ENCODE results near the gene PELI3.
A peak's percentile ranks its signal among the peaks of the same experiment; 100 is the strongest.
"Not testable (repeated sequence)": the region's sequence is repeated elsewhere in the genome, so short reads cannot be mapped to it uniquely, and the experiment has no call there.

The PELI3 gene

GRCh38 chr11:66432597-66432996 is 34.1 kb upstream of the PELI3 start:
- Histone ChIP-seq H3K4me3 (ENCODE audit: low read depth, low read length) (no peak overlapping the region), H3K36me3 (replicated peaks) (peaks cover 14% of the 10 kb centered on the region), H3K27ac (no peak overlapping the region), H3K27me3 (replicated peaks) (no peaks in the 10 kb centered on the region)
- DNase-seq, result no peak
- no peak for TF ChIP-seq CTCF (IDR thresholded peaks at IDR 0.05; ENCODE audit: low read depth, low read length, missing control alignments)
- in situ Hi-C loops (cut with HindIII; ENCODE audit: low pct_ligation_motif_present, low sequenced_read_pairs), result no loop called here

GRCh38 chr11:66437979-66438503 is 28.7 kb upstream of the PELI3 start:
- no peak for DNase-seq
- Histone ChIP-seq H3K36me3 (replicated peaks) (peaks cover 14% of the 10 kb centered on the region), H3K4me3 (ENCODE audit: low read depth, low read length) (peak overlapping the region; percentile 92), H3K27me3 (replicated peaks) (no peaks in the 10 kb centered on the region), H3K27ac (peak overlapping the region; percentile 82)
- no peak for TF ChIP-seq CTCF (IDR thresholded peaks at IDR 0.05; ENCODE audit: low read depth, low read length, missing control alignments)
- in situ Hi-C loops (cut with HindIII; ENCODE audit: low pct_ligation_motif_present, low sequenced_read_pairs), result no loop called here

GRCh38 chr11:66438504-66439466 is 27.9 kb upstream of the PELI3 start, which contains the start of gene MRPL11:
Gene MRPL11, minus strand, starts transcription at chr11:66438848. Its CDS starts 94 bp downstream, at chr11:66438754.
- in situ Hi-C loops (cut with HindIII; ENCODE audit: low pct_ligation_motif_present, low sequenced_read_pairs), result no loop called here
- Histone ChIP-seq H3K36me3 (replicated peaks) (peaks cover 14% of the 10 kb centered on the region), H3K4me3 (ENCODE audit: low read depth, low read length) (peak within 1 kb of the TSS; percentile 92), H3K27me3 (replicated peaks) (no peaks in the 10 kb centered on the region), H3K27ac (peak within 1 kb of the TSS; percentile 82)
- peak; percentile 91 for DNase-seq
- TF ChIP-seq CTCF (IDR thresholded peaks at IDR 0.05; ENCODE audit: low read depth, low read length, missing control alignments), result peak; percentile 76

- H3K27ac ChIP-seq; in situ Hi-C loops (cut with HindIII; ENCODE audit: low pct_ligation_motif_present, low sequenced_read_pairs); H3K27me3 ChIP-seq (replicated peaks); DNase-seq; H3K4me3 ChIP-seq (ENCODE audit: low read depth, low read length): not testable (repeated sequence)
- peaks cover 14% of the 10 kb centered on the region for H3K36me3 ChIP-seq (replicated peaks)
These were observed 26.4 kb upstream of the PELI3 start for GRCh38 chr11:66440101-66440939.

- H3K27me3 ChIP-seq (replicated peaks); H3K4me3 ChIP-seq (ENCODE audit: low read depth, low read length); in situ Hi-C loops (cut with HindIII; ENCODE audit: low pct_ligation_motif_present, low sequenced_read_pairs); DNase-seq; H3K27ac ChIP-seq: not testable (repeated sequence)
- H3K36me3 ChIP-seq (replicated peaks), result peaks cover 11% of the 10 kb centered on the region
These were observed 25.8 kb upstream of the PELI3 start for GRCh38 chr11:66440940-66441282.

GRCh38 chr11:66443602-66444001 is 23.1 kb upstream of the PELI3 start:
- DNase-seq, result peak; percentile 40
- H3K27me3 ChIP-seq (replicated peaks), result no peaks in the 10 kb centered on the region
- in situ Hi-C loops (cut with HindIII; ENCODE audit: low pct_ligation_motif_present, low sequenced_read_pairs), result no loop called here
- TF ChIP-seq CTCF (IDR thresholded peaks at IDR 0.05; ENCODE audit: low read depth, low read length, missing control alignments), result no peak
- no peak overlapping the region for H3K4me3 ChIP-seq (ENCODE audit: low read depth, low read length)
- H3K27ac ChIP-seq, result no peak overlapping the region
- H3K36me3 ChIP-seq (replicated peaks), result no peaks in the 10 kb centered on the region

Data from brain microvascular endothelial cell (primary cell).